HepG2 (cell line): ENCODE results near the gene SAP25. TPM values are rescaled to one million over a fixed set of nuclear protein-coding genes. Genes with fewer than 3 reads are reported as not detected.
A peak's percentile ranks its signal among the peaks of the same experiment; 100 is the strongest.

Source experiments
- ATF7-NPFF ChIP-seq: sonication (generic); formaldehyde crosslinking; IDR thresholded peaks from 2 replicates; pipeline ENCODE4 v1.8.1; 2023; ENCODE audit warnings: mild to moderate bottlenecking, low read depth, missing genetic modification reagents, moderate library complexity
- BCL6 ChIP-seq: IDR thresholded peaks from 2 replicates; pipeline ENCODE4 v1.6.1; 2016; ENCODE audit warnings: missing genetic modification reagents, missing compliant biosample characterization
- ETS1 ChIP-seq: sonication (generic); formaldehyde crosslinking; IDR thresholded peaks from 2 replicates; pipeline ENCODE4 v1.4.0; 2020; ENCODE audit warnings: missing genetic modification reagents
- MNT ChIP-seq: fragments of 450-650 bp; IDR thresholded peaks from 2 replicates; pipeline ENCODE4 v1.6.1; 2016
- SKIL ChIP-seq: sonication (generic); formaldehyde crosslinking; IDR thresholded peaks from 2 replicates; pipeline ENCODE4 v1.8.0; 2022; ENCODE audit warnings: missing genetic modification reagents, mild to moderate bottlenecking, moderate library complexity, borderline replicate concordance
- SMYD3 ChIP-seq: sonication (generic); formaldehyde crosslinking; IDR thresholded peaks from 2 replicates; pipeline ENCODE4 v1.8.1; 2023; ENCODE audit warnings: mild to moderate bottlenecking, missing genetic modification reagents
- ZBTB25 ChIP-seq: IDR thresholded peaks from 2 replicates; pipeline ENCODE4 v1.6.1; 2018; ENCODE audit warnings: missing genetic modification reagents
- ZKSCAN5 ChIP-seq: sonication (generic); formaldehyde crosslinking; IDR thresholded peaks from 2 replicates; pipeline ENCODE4 v1.5.1; 2020; ENCODE audit warnings: mild to moderate bottlenecking, missing genetic modification reagents
- ZNF235 ChIP-seq: sonication (generic); formaldehyde crosslinking; IDR thresholded peaks from 2 replicates; pipeline ENCODE4 v1.8.1; 2023; ENCODE audit warnings: mild to moderate bottlenecking, missing genetic modification reagents, borderline replicate concordance
- polyA plus RNA-seq, 8 experiments: library from polyadenylated mRNA; depleted of rRNA in 3 of 8; stranded (reverse) in 7 of 8; unstranded in 1 of 8; fragments of >200 nt; fragmentation: Illumina TruSeq in 4 of 8; extraction: Trizol in 4 of 8; gene quantifications; 2 replicates each; pipeline versions ENCODE4 v1.2.1 to v1.2.3, GENCODE V29; 2011 to 2016; ENCODE audit warnings: low read depth in 4 of 8, missing spikeins in 1 of 8, mixed read lengths in 1 of 8; ENCODE audit not compliant: insufficient read depth in 1 of 8
- total RNA-seq, 5 experiments: library from RNA; depleted of rRNA; stranded (reverse); fragments of >200 nt; fragmentation: Illumina TruSeq; extraction: Trizol; gene quantifications; 2 replicates each; pipeline ENCODE4 v1.2.3, GENCODE V29; 2016; ENCODE audit warnings: low read depth in 1 of 5
- TF ChIP-seq, protein P1 (sequence below): sonication (generic); formaldehyde crosslinking; IDR thresholded peaks from 2 replicates; pipeline ENCODE4 v1.4.0; 2020; ENCODE audit warnings: missing genetic modification reagents
- TF ChIP-seq, protein P2 (sequence below): sonication (generic); formaldehyde crosslinking; IDR thresholded peaks from 2 replicates; pipeline ENCODE4 v1.4.0; 2020; ENCODE audit warnings: missing genetic modification reagents, borderline replicate concordance

The SAP25 gene
- total and polyA plus RNA-seq, 2 of the 13 experiments (the other 11 are each of a cell fraction or from before 2014, with no cell fraction given), result 0.15 to 0.20 TPM

DNA sequence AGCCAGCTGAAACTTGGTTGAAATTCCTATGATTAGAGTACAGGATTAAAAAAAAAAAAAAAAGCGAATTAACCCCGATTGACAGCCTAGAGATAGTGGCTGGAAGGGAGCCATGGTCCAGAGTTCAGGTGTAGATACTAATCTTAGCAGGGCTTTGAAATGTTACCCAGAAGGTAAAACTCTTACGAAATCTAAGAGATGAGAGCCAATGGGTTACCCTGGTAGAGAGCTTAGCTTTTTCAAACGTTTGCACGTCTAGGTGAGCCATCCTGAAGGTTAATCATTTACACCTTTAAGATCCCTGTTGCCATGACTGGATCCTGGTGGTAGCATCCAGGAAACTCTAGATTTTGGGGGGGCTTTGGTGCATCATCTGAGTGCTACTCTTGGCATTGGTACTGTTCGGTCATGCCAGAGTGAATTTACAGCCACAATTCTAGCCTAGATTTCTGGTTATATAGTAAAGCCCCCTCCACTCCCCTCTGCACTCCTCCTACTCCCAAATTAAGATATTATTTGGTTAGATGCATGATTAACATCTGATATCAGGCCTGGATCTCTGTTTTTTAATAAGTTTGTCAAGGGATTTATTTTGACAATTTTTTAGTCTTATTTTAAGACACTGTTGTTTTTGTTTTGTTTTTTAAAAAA is 33.5 kb downstream of the SAP25 start (continued):
- TF ChIP-seq, protein P1, sequence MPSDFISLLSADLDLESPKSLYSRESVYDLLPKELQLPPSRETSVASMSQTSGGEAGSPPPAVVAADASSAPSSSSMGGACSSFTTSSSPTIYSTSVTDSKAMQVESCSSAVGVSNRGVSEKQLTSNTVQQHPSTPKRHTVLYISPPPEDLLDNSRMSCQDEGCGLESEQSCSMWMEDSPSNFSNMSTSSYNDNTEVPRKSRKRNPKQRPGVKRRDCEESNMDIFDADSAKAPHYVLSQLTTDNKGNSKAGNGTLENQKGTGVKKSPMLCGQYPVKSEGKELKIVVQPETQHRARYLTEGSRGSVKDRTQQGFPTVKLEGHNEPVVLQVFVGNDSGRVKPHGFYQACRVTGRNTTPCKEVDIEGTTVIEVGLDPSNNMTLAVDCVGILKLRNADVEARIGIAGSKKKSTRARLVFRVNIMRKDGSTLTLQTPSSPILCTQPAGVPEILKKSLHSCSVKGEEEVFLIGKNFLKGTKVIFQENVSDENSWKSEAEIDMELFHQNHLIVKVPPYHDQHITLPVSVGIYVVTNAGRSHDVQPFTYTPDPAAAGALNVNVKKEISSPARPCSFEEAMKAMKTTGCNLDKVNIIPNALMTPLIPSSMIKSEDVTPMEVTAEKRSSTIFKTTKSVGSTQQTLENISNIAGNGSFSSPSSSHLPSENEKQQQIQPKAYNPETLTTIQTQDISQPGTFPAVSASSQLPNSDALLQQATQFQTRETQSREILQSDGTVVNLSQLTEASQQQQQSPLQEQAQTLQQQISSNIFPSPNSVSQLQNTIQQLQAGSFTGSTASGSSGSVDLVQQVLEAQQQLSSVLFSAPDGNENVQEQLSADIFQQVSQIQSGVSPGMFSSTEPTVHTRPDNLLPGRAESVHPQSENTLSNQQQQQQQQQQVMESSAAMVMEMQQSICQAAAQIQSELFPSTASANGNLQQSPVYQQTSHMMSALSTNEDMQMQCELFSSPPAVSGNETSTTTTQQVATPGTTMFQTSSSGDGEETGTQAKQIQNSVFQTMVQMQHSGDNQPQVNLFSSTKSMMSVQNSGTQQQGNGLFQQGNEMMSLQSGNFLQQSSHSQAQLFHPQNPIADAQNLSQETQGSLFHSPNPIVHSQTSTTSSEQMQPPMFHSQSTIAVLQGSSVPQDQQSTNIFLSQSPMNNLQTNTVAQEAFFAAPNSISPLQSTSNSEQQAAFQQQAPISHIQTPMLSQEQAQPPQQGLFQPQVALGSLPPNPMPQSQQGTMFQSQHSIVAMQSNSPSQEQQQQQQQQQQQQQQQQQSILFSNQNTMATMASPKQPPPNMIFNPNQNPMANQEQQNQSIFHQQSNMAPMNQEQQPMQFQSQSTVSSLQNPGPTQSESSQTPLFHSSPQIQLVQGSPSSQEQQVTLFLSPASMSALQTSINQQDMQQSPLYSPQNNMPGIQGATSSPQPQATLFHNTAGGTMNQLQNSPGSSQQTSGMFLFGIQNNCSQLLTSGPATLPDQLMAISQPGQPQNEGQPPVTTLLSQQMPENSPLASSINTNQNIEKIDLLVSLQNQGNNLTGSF (CRISPR knock-in tag), result no peak
- TF ChIP-seq BCL6, result peak; percentile 75
- TF ChIP-seq ZNF235 (CRISPR knock-in tag), result no peak
- TF ChIP-seq, protein P2, sequence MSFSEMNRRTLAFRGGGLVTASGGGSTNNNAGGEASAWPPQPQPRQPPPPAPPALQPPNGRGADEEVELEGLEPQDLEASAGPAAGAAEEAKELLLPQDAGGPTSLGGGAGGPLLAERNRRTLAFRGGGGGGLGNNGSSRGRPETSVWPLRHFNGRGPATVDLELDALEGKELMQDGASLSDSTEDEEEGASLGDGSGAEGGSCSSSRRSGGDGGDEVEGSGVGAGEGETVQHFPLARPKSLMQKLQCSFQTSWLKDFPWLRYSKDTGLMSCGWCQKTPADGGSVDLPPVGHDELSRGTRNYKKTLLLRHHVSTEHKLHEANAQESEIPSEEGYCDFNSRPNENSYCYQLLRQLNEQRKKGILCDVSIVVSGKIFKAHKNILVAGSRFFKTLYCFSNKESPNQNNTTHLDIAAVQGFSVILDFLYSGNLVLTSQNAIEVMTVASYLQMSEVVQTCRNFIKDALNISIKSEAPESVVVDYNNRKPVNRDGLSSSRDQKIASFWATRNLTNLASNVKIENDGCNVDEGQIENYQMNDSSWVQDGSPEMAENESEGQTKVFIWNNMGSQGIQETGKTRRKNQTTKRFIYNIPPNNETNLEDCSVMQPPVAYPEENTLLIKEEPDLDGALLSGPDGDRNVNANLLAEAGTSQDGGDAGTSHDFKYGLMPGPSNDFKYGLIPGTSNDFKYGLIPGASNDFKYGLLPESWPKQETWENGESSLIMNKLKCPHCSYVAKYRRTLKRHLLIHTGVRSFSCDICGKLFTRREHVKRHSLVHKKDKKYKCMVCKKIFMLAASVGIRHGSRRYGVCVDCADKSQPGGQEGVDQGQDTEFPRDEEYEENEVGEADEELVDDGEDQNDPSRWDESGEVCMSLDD (CRISPR knock-in tag), result peak; percentile 77; the same call in 1 of the 2 replicates
- no peak for TF ChIP-seq ATF7-NPFF (CRISPR knock-in tag)
- TF ChIP-seq ZBTB25, result no peak
- TF ChIP-seq SMYD3 (CRISPR knock-in tag), result peak; percentile 85; the same call in 1 of the 2 replicates
- no peak for TF ChIP-seq MNT
- TF ChIP-seq ZKSCAN5 (CRISPR knock-in tag), result no peak
- TF ChIP-seq ETS1 (CRISPR knock-in tag), result no peak
- TF ChIP-seq SKIL, result no peak
